ENCODE results near the gene SLC7A6OS. TPM values are rescaled to one million over a fixed set of nuclear protein-coding genes. Genes with fewer than 3 reads are reported as not detected.

Gene SLC7A6OS
- total RNA-seq, 2 experiments from 2014 or later, result 20.6 to 22.2 TPM

GRCh38 chr16:68264128-68265077 lies 46.3 kb downstream of the SLC7A6OS start, which contains the start of gene SLC7A6:
SLC7A6 (plus strand) TSS chr16:68264526; CDS start chr16:68274727, 10,201 bp downstream.
- H3K27ac Mint-ChIP-seq, result peak within 1 kb of the TSS; percentile 95
- no peaks in the 10 kb centered on the region for H3K9me3 Mint-ChIP-seq
- H3K27me3 Mint-ChIP-seq, result no peaks in the 10 kb centered on the region
- intact Hi-C loops (cut with micrococcal nuclease), result loop anchor here (1.0 to 10.0 kb wide), 5 partner anchors 11 to 180 kb away; partner anchors contain the start of genes SLC7A6OS and SMPD3
- POLR2A ChIA-PET, result interaction anchor here (0.6 to 5.0 kb wide), 21 partner anchors 8 to 179 kb away, joined by 3 to 45 read pairs (median 4); partner anchors contain the start of genes NFATC3, PLA2G15, PRMT7 and SLC7A6OS
- peak within 1 kb of the TSS; percentile 96 for H3K4me3 Mint-ChIP-seq
- H3K36me3 Mint-ChIP-seq, result peaks cover 24% of the 10 kb centered on the region
- CTCF ChIA-PET, result interaction anchor here (0.6 to 9.2 kb wide), 33 partner anchors 8 to 705 kb away, joined by 3 to 571 read pairs (median 6); partner anchors contain the start of genes ESRP2, NFATC3, PLA2G15 and PRMT7
- peaks cover 43% of the 10 kb centered on the region for H3K4me1 Mint-ChIP-seq (ENCODE audit: low read depth)
- peak; percentile 92 for DNase-seq

- Mint-ChIP-seq H3K4me1 (ENCODE audit: low read depth) (peaks cover 37% of the 10 kb centered on the region), H3K27me3 (no peaks in the 10 kb centered on the region), H3K9me3 (no peaks in the 10 kb centered on the region), H3K4me3 (peak overlapping the region; percentile 96), H3K36me3 (peaks cover 19% of the 10 kb centered on the region), H3K27ac (peak overlapping the region; percentile 95)
- intact Hi-C loops (cut with micrococcal nuclease), result loop anchor here (1.0 to 10.0 kb wide), 2 partner anchors 93 to 181 kb away; partner anchors contain the start of gene SMPD3
- no peak for DNase-seq
- ChIA-PET CTCF (interaction anchor here (0.8 to 9.2 kb wide), 31 partner anchors 9 to 282 kb away, joined by 3 to 571 read pairs (median 7); partner anchors contain the start of genes ESRP2, NFATC3, PLA2G15 and PRMT7), POLR2A (interaction anchor here (0.6 to 5.0 kb wide), 21 partner anchors 9 to 179 kb away, joined by 3 to 45 read pairs (median 4); partner anchors contain the start of genes NFATC3, PLA2G15, PRMT7 and SLC7A6OS)
Measured at GRCh38 chr16:68263559-68264127, 47.1 kb downstream of the SLC7A6OS start.

GRCh38 chr16:68259007-68259825 lies 51.5 kb downstream of the SLC7A6OS start:
- no peaks in the 10 kb centered on the region for H3K9me3 Mint-ChIP-seq
- H3K4me3 Mint-ChIP-seq, result no peak overlapping the region
- no peak for DNase-seq
- H3K4me1 Mint-ChIP-seq (ENCODE audit: low read depth), result peaks cover 15% of the 10 kb centered on the region
- H3K27me3 Mint-ChIP-seq, result no peaks in the 10 kb centered on the region
- ChIA-PET CTCF (interaction anchor here (1.4 to 9.2 kb wide), 6 partner anchors 16 to 67 kb away, joined by 4 to 571 read pairs (median 64); partner anchors contain the start of genes PRMT7 and SLC7A6OS), POLR2A (interaction anchor here (1.2 kb wide), 1 partner anchor 68 kb away, joined by 4 read pairs; no protein-coding TSS in a partner anchor)
- H3K27ac Mint-ChIP-seq, result no peak overlapping the region
- intact Hi-C loops (cut with micrococcal nuclease), result no loop called here
- H3K36me3 Mint-ChIP-seq, result peaks cover 2% of the 10 kb centered on the region

GRCh38 chr16:68257906-68258800 lies 52.6 kb downstream of the SLC7A6OS start:
- Mint-ChIP-seq H3K36me3 (peaks cover 5% of the 10 kb centered on the region), H3K4me3 (no peak overlapping the region), H3K27me3 (no peaks in the 10 kb centered on the region), H3K27ac (no peak overlapping the region), H3K9me3 (no peaks in the 10 kb centered on the region), H3K4me1 (ENCODE audit: low read depth) (peaks cover 8% of the 10 kb centered on the region)
- CTCF ChIA-PET, result interaction anchor here (1.3 to 9.2 kb wide), 5 partner anchors 17 to 252 kb away, joined by 3 to 571 read pairs (median 4); partner anchors contain the start of genes PRMT7 and SLC7A6OS
- DNase-seq, result no peak
- intact Hi-C loops (cut with micrococcal nuclease), result no loop called here
- POLR2A ChIA-PET, result interaction anchor here (1.0 kb wide), 1 partner anchor 68 kb away, joined by 3 read pairs; no protein-coding TSS in a partner anchor

GRCh38 chr16:68257251-68257905 lies 53.4 kb downstream of the SLC7A6OS start:
- POLR2A ChIA-PET, result interaction anchor here (1.0 kb wide), 1 partner anchor 68 kb away, joined by 3 read pairs; no protein-coding TSS in a partner anchor
- no peaks in the 10 kb centered on the region for H3K9me3 Mint-ChIP-seq
- intact Hi-C loops (cut with micrococcal nuclease), result no loop called here
- CTCF ChIA-PET, result interaction anchor here (1.3 to 9.2 kb wide), 4 partner anchors 17 to 253 kb away, joined by 3 to 571 read pairs (median 4); partner anchors contain the start of genes PRMT7 and SLC7A6OS
- DNase-seq, result no peak
- no peaks in the 10 kb centered on the region for H3K27me3 Mint-ChIP-seq
- H3K4me3 Mint-ChIP-seq, result no peak overlapping the region
- peaks cover 5% of the 10 kb centered on the region for H3K4me1 Mint-ChIP-seq (ENCODE audit: low read depth)
- no peak overlapping the region for H3K27ac Mint-ChIP-seq
- H3K36me3 Mint-ChIP-seq, result peaks cover 5% of the 10 kb centered on the region

GRCh38 chr16:68255712-68256111 lies 55.0 kb downstream of the SLC7A6OS start:
- Mint-ChIP-seq H3K4me1 (ENCODE audit: low read depth) (no peaks in the 10 kb centered on the region), H3K27me3 (no peaks in the 10 kb centered on the region), H3K4me3 (no peak overlapping the region), H3K36me3 (peaks cover 13% of the 10 kb centered on the region), H3K27ac (no peak overlapping the region), H3K9me3 (no peaks in the 10 kb centered on the region)
- ChIA-PET POLR2A (interaction anchor here (0.7 kb wide), 1 partner anchor 55 kb away, joined by 3 read pairs; the partner anchor contains the start of genes PRMT7 and SLC7A6OS), CTCF (interaction anchor here (0.6 to 9.2 kb wide), 3 partner anchors 8 to 71 kb away, joined by 3 to 571 read pairs (median 12); partner anchors contain the start of gene SLC7A6)
- DNase-seq, result no peak
- intact Hi-C loops (cut with micrococcal nuclease), result no loop called here

GRCh38 chr16:68253721-68254120 lies 57.0 kb downstream of the SLC7A6OS start:
- ChIA-PET CTCF (interaction anchor here (2.5 kb wide), 1 partner anchor 10 kb away, joined by 12 read pairs; the partner anchor contains the start of gene SLC7A6), POLR2A (no interaction called here)
- peaks cover 16% of the 10 kb centered on the region for H3K36me3 Mint-ChIP-seq
- H3K4me1 Mint-ChIP-seq (ENCODE audit: low read depth), result no peaks in the 10 kb centered on the region
- no peak overlapping the region for H3K4me3 Mint-ChIP-seq
- no peak overlapping the region for H3K27ac Mint-ChIP-seq
- H3K27me3 Mint-ChIP-seq, result no peaks in the 10 kb centered on the region
- DNase-seq, result no peak
- intact Hi-C loops (cut with micrococcal nuclease), result no loop called here
- H3K9me3 Mint-ChIP-seq, result no peaks in the 10 kb centered on the region

- H3K27ac Mint-ChIP-seq, result no peak overlapping the region
Measured at GRCh38 chr16:68252383-68252782, 58.4 kb downstream of the SLC7A6OS start.

GRCh38 chr16:68251832-68252231 lies 58.9 kb downstream of the SLC7A6OS start:
- Mint-ChIP-seq H3K4me1 (ENCODE audit: low read depth) (peaks cover 3% of the 10 kb centered on the region), H3K9me3 (no peaks in the 10 kb centered on the region), H3K27ac (no peak overlapping the region), H3K27me3 (no peaks in the 10 kb centered on the region), H3K36me3 (peaks cover 16% of the 10 kb centered on the region), H3K4me3 (no peak overlapping the region)
- intact Hi-C loops (cut with micrococcal nuclease), result no loop called here
- ChIA-PET CTCF (interaction anchor here (2.1 to 3.8 kb wide), 3 partner anchors 10 to 77 kb away, joined by 5 to 27 read pairs (median 13); partner anchors contain the start of gene SLC7A6), POLR2A (no interaction called here)
- no peak for DNase-seq

More at GRCh38 chr16:68252383-68252782, 58.4 kb downstream of the SLC7A6OS start:
- DNase-seq, result no peak
- Mint-ChIP-seq H3K27me3 (no peaks in the 10 kb centered on the region), H3K9me3 (no peaks in the 10 kb centered on the region), H3K4me1 (ENCODE audit: low read depth) (peaks cover 3% of the 10 kb centered on the region), H3K36me3 (peaks cover 16% of the 10 kb centered on the region), H3K4me3 (no peak overlapping the region)
- ChIA-PET POLR2A (no interaction called here), CTCF (interaction anchor here (2.1 to 3.8 kb wide), 3 partner anchors 9 to 76 kb away, joined by 5 to 27 read pairs (median 13); partner anchors contain the start of gene SLC7A6)
- intact Hi-C loops (cut with micrococcal nuclease), result no loop called here

Data from activated CD4-positive, alpha-beta memory T cell treated with anti-CD3 and anti-CD28 coated beads for 36 hours (primary cell).